Hepatocyte (in vitro differentiated cells): Measurements from ENCODE around the gene MCF2L2. TPM values are rescaled to one million over a fixed set of nuclear protein-coding genes. Genes with fewer than 3 reads are reported as not detected.

Experiments
- DNase-seq: peaks from one replicate; pipeline ENCODE4 v3.0.0-alpha.2; 2016; ENCODE audit warnings: low spot score
- H2AFZ ChIP-seq: fragments of 200-600 bp; sonication (generic); 2 replicates; pipeline ENCODE4 v1.6.0; 2016; ENCODE audit warnings: antibody characterized with exemption, mild to moderate bottlenecking
- H3K27ac ChIP-seq: fragments of 200-600 bp; sonication (generic); 2 replicates; pipeline ENCODE4 v1.5.1; 2016; ENCODE audit warnings: mild to moderate bottlenecking
- H3K27me3 ChIP-seq: fragments of 200-600 bp; sonication (generic); 2 replicates; pipeline ENCODE4 v1.6.1; 2016
- H3K36me3 ChIP-seq: fragments of 200-600 bp; sonication (generic); replicated peaks from 2 replicates; pipeline ENCODE4 v1.5.1; 2016; ENCODE audit warnings: low read depth; ENCODE audit not compliant: insufficient read depth
- H3K4me1 ChIP-seq: fragments of 200-600 bp; sonication (generic); 2 replicates; pipeline ENCODE4 v1.5.1; 2016; ENCODE audit warnings: mild to moderate bottlenecking, moderate library complexity; ENCODE audit not compliant: insufficient read depth
- H3K4me2 ChIP-seq: fragments of 200-600 bp; sonication (generic); 2 replicates; pipeline ENCODE4 v1.6.0; 2016
- H3K4me3 ChIP-seq: fragments of 200-600 bp; sonication (generic); 2 replicates; pipeline ENCODE4 v1.5.1; 2016; ENCODE audit warnings: mild to moderate bottlenecking
- H3K79me2 ChIP-seq: fragments of 200-600 bp; sonication (generic); 2 replicates; pipeline ENCODE4 v1.6.0; 2017; ENCODE audit warnings: mild to moderate bottlenecking
- H3K9me2 ChIP-seq: fragments of 200-600 bp; sonication (generic); replicated peaks from 2 replicates; pipeline ENCODE4 v1.6.0; 2017; ENCODE audit warnings: mild to moderate bottlenecking; ENCODE audit not compliant: insufficient read depth
- H3K9me3 ChIP-seq: fragments of 200-600 bp; sonication (generic); 2 replicates; pipeline ENCODE4 v1.5.1; 2016; ENCODE audit warnings: low read depth, mild to moderate bottlenecking
- H4K20me1 ChIP-seq: fragments of 200-600 bp; sonication (generic); 2 replicates; pipeline ENCODE4 v1.6.0; 2016; ENCODE audit warnings: mild to moderate bottlenecking; ENCODE audit not compliant: insufficient read depth, poor library complexity, severe bottlenecking
- CTCF ChIP-seq: fragments of 200-600 bp; sonication (generic); IDR thresholded peaks from 2 replicates; pipeline ENCODE4 v1.5.1; 2016; ENCODE audit warnings: antibody characterized with exemption, mild to moderate bottlenecking; ENCODE audit not compliant: poor library complexity
- EZH2 ChIP-seq: fragments of 200-600 bp; sonication (generic); IDR thresholded peaks from 2 replicates; pipeline ENCODE4 v1.6.1; 2016; ENCODE audit warnings: antibody characterized with exemption, mild to moderate bottlenecking, borderline replicate concordance
- EZH2phosphoT487 ChIP-seq: fragments of 200-600 bp; sonication (generic); IDR thresholded peaks from one replicate; pipeline ENCODE4 v1.6.1; 2018; ENCODE audit warnings: antibody characterized with exemption, mild to moderate bottlenecking, low read depth, moderate library complexity; ENCODE audit not compliant: unreplicated experiment, severe bottlenecking
- WGBS: methylation state at CpG from one replicate; pipeline ENCODE4 v1.1.6; 2016; ENCODE audit warnings: low lambda C conversion rate; ENCODE audit errors: missing lambda C conversion rate; 5-methylcytosine and 5-hydroxymethylcytosine counted together
- polyA plus RNA-seq: library from polyadenylated mRNA; unstranded; fragments of >200 nt; fragmentation: Nextera tagmentation; extraction: Ambion mirVana; gene quantifications from 2 replicates; pipeline ENCODE4 v1.2.1, GENCODE V29; 2016
- total RNA-seq: library from RNA; depleted of rRNA; stranded (reverse); fragments of >200 nt; gene quantifications from 2 replicates; pipeline ENCODE4 v1.2.3, GENCODE V29; 2014

Gene MCF2L2
- total and polyA plus RNA-seq, 2 experiments from 2014 or later: 0.17 to 0.63 TPM

- peaks cover 6% of the 10 kb centered on the region for H3K4me1 ChIP-seq
- no peaks in the 10 kb centered on the region for H3K9me2 ChIP-seq
- no peak for DNase-seq
Observed at GRCh38 chr3:183301937-183302580, 126.4 kb downstream of the MCF2L2 start.

GRCh38 chr3:183300996-183301562, 127.3 kb downstream of the MCF2L2 start:
- 87% methylated on average over 6 of the region's 6 CpGs for WGBS

More at GRCh38 chr3:183301937-183302580, 126.4 kb downstream of the MCF2L2 start:
- Histone ChIP-seq H3K36me3 (no peaks in the 10 kb centered on the region), H4K20me1 (no peaks in the 10 kb centered on the region), H3K4me2 (no peak overlapping the region), H3K4me3 (no peak overlapping the region), H3K27ac (no peak overlapping the region), H3K79me2 (no peaks in the 10 kb centered on the region), H3K9me3 (no peaks in the 10 kb centered on the region), H3K27me3 (no peaks in the 10 kb centered on the region), H2AFZ (no peak overlapping the region)
- WGBS: 86% methylated on average over 7 of the region's 8 CpGs
- TF ChIP-seq CTCF (no peak), EZH2phosphoT487 (no peak), EZH2 (no peak)

GRCh38 chr3:183299976-183300375, 128.4 kb downstream of the MCF2L2 start:
- Histone ChIP-seq H3K27me3 (no peaks in the 10 kb centered on the region), H3K79me2 (no peaks in the 10 kb centered on the region), H3K27ac (no peak overlapping the region), H3K4me2 (no peak overlapping the region), H3K4me1 (no peaks in the 10 kb centered on the region), H3K9me3 (no peaks in the 10 kb centered on the region), H3K4me3 (no peak overlapping the region), H4K20me1 (no peaks in the 10 kb centered on the region), H3K9me2 (no peaks in the 10 kb centered on the region), H3K36me3 (no peaks in the 10 kb centered on the region), H2AFZ (no peak overlapping the region)
- TF ChIP-seq EZH2phosphoT487 (no peak), CTCF (no peak), EZH2 (no peak)
- DNase-seq: no peak
- WGBS: 98% methylated on average over 4 of the region's 4 CpGs

More at GRCh38 chr3:183300996-183301562, 127.3 kb downstream of the MCF2L2 start:
- TF ChIP-seq CTCF (no peak), EZH2phosphoT487 (no peak), EZH2 (no peak)
- H3K4me3 ChIP-seq: no peak overlapping the region
- no peak overlapping the region for H3K27ac ChIP-seq
- no peak for DNase-seq
- H3K9me3 ChIP-seq: no peaks in the 10 kb centered on the region
- H3K27me3 ChIP-seq: no peaks in the 10 kb centered on the region
- no peaks in the 10 kb centered on the region for H3K36me3 ChIP-seq
- no peak overlapping the region for H3K4me2 ChIP-seq
- no peak overlapping the region for H2AFZ ChIP-seq
- no peaks in the 10 kb centered on the region for H3K9me2 ChIP-seq
- H3K79me2 ChIP-seq: no peaks in the 10 kb centered on the region
- H4K20me1 ChIP-seq: no peaks in the 10 kb centered on the region
- H3K4me1 ChIP-seq: no peaks in the 10 kb centered on the region
